ENCODE measurements around the gene CIDEC.

CIDEC gene

DNA sequence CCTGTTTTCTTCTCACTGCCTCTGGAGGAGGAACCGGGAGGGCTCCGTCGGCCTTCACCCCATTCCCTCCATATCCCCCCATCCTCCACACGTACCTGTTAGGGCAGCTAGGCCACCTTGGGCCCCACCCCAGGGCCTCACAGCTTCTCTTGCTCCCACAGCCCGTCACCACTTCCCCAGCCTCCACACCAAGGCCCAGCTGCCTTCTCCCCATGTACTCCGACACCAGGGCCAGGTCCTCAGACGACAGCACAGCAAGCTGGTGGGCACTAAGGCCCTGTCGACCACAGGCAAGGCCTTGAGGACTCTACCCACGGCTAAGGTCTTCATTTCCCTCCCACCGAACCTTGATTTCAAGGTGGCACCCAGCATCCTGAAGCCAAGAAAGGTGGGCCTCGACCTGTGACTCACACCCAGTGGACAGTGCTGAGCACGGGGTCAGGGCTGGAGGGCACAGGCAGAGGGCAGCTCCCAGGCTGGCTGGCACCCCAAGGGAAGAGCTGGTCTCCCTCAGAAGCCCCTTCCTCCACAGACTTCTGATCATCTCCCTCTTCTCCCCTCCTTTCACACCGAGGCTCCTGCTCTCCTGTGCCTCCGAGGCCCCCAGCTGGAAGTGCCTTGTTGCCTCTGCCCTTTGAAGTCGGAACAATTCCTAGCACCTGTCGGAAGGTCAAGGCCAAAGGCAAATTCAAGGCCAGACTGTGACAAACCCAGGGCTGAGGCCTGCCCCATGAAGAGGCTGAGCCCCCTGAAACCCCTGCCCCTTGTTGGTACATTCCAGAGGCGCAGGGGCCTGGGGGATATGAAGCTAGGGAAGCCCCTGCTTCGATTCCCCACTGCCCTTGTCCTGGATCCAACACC, 45.3 kb downstream of the CIDEC start:
- no peak for TF ChIP-seq EZH2phosphoT487 (IDR thresholded peaks at IDR 0.05; ENCODE audit: borderline replicate concordance)
- TF ChIP-seq, protein P1, sequence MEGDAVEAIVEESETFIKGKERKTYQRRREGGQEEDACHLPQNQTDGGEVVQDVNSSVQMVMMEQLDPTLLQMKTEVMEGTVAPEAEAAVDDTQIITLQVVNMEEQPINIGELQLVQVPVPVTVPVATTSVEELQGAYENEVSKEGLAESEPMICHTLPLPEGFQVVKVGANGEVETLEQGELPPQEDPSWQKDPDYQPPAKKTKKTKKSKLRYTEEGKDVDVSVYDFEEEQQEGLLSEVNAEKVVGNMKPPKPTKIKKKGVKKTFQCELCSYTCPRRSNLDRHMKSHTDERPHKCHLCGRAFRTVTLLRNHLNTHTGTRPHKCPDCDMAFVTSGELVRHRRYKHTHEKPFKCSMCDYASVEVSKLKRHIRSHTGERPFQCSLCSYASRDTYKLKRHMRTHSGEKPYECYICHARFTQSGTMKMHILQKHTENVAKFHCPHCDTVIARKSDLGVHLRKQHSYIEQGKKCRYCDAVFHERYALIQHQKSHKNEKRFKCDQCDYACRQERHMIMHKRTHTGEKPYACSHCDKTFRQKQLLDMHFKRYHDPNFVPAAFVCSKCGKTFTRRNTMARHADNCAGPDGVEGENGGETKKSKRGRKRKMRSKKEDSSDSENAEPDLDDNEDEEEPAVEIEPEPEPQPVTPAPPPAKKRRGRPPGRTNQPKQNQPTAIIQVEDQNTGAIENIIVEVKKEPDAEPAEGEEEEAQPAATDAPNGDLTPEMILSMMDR (conservative IDR thresholded peaks at IDR 0.05; ENCODE audit: low read length), result no peak
- no peak overlapping the region for H2AFZ ChIP-seq (ENCODE audit: low read length)
- H3K4me1 ChIP-seq (ENCODE audit: insufficient read depth, low read length, poor library complexity, severe bottlenecking), result peaks cover 14% of the 10 kb centered on the region
- H3K36me3 ChIP-seq (ENCODE audit: insufficient read depth, low read length), result peaks cover 36% of the 10 kb centered on the region; the same call in 1 of the 2 replicates
- no peaks in the 10 kb centered on the region for H3F3A ChIP-seq (ENCODE audit: low read depth)
- H3K27me3 ChIP-seq (ENCODE audit: insufficient read depth, low read length, poor library complexity, severe bottlenecking), result no peaks in the 10 kb centered on the region
- no peaks in the 10 kb centered on the region for H4K20me1 ChIP-seq (ENCODE audit: insufficient read depth, low read length, poor library complexity, severe bottlenecking)
- H3K4me3 ChIP-seq (ENCODE audit: low read length, poor library complexity, severe bottlenecking), result no peak overlapping the region
- H3K79me2 ChIP-seq (ENCODE audit: insufficient read depth, low read length), result no peaks in the 10 kb centered on the region
- H3K9ac ChIP-seq (ENCODE audit: low read depth, low read length, poor library complexity, severe bottlenecking), result no peak overlapping the region
- H3K9me3 ChIP-seq (ENCODE audit: insufficient read depth, low read depth, low read length), result no peaks in the 10 kb centered on the region
- no peaks in the 10 kb centered on the region for H3K9me2 ChIP-seq (replicated peaks; ENCODE audit: low read depth, low read length)
- no peak overlapping the region for H3K4me2 ChIP-seq (ENCODE audit: low read depth, low read length, poor library complexity, severe bottlenecking)

DNA sequence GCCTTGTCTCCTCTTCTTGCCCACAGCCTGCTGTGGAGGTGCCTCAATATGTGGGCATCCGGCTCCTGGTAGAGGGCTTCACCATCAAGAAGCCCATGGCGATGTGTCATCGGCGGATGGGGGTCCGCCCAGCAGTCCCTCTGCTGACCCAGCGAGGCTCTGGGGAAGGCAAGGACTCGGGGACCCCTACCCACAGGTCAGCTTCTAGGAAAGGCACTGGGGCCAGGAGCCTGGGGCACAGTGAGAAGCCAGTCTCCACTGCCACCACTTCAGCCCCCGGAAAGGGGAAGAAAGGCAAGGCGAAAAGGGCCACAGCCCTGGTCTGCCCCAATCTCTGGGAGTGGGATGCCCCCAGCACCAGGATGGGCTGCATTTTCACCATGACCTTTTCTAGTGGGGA, 47.0 kb downstream of the CIDEC start:
- Histone ChIP-seq H2AFZ (ENCODE audit: low read length) (no peak overlapping the region), H3K4me2 (ENCODE audit: low read depth, low read length, poor library complexity, severe bottlenecking) (no peak overlapping the region), H3K27me3 (ENCODE audit: insufficient read depth, low read length, poor library complexity, severe bottlenecking) (no peaks in the 10 kb centered on the region), H3K4me1 (ENCODE audit: insufficient read depth, low read length, poor library complexity, severe bottlenecking) (peaks cover 4% of the 10 kb centered on the region), H3K4me3 (ENCODE audit: low read length, poor library complexity, severe bottlenecking) (no peak overlapping the region), H3K9me3 (ENCODE audit: insufficient read depth, low read depth, low read length) (no peaks in the 10 kb centered on the region), H3K9ac (ENCODE audit: low read depth, low read length, poor library complexity, severe bottlenecking) (no peak overlapping the region), H3F3A (ENCODE audit: low read depth) (no peaks in the 10 kb centered on the region), H4K20me1 (ENCODE audit: insufficient read depth, low read length, poor library complexity, severe bottlenecking) (no peaks in the 10 kb centered on the region), H3K79me2 (ENCODE audit: insufficient read depth, low read length) (no peaks in the 10 kb centered on the region), H3K36me3 (ENCODE audit: insufficient read depth, low read length) (peaks cover 50% of the 10 kb centered on the region; the same call in 1 of the 2 replicates), H3K9me2 (replicated peaks; ENCODE audit: low read depth, low read length) (no peaks in the 10 kb centered on the region)
- TF ChIP-seq EZH2phosphoT487 (IDR thresholded peaks at IDR 0.05; ENCODE audit: borderline replicate concordance), result no peak
- TF ChIP-seq, protein P1 (conservative IDR thresholded peaks at IDR 0.05; ENCODE audit: low read length), result no peak

DNA sequence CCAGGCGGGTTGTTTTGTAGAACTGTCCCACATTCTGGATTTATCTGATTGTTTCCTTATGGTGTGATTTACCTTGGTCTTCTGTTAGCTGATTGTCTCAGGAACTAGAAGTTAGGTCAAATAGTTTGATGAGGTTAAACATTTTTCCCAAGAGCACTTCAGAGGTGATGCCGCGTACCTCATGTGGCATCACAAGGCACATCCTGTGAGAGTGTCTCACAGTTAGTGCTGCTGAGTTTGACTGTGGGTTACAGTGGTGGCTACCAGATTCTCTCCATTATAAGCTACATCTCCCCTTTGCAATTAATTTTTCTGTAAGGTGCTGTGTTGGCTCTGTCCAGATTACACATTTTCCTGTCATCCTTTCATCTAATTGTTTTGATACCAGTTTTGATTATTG, 48.8 kb downstream of the CIDEC start:
- no peak overlapping the region for H2AFZ ChIP-seq (ENCODE audit: low read length)
- H3K4me2 ChIP-seq (ENCODE audit: low read depth, low read length, poor library complexity, severe bottlenecking), result no peak overlapping the region
- H3K36me3 ChIP-seq (ENCODE audit: insufficient read depth, low read length), result peaks cover 50% of the 10 kb centered on the region; the same call in 1 of the 2 replicates
- no peak overlapping the region for H3K9ac ChIP-seq (ENCODE audit: low read depth, low read length, poor library complexity, severe bottlenecking)
- H3K79me2 ChIP-seq (ENCODE audit: insufficient read depth, low read length), result no peaks in the 10 kb centered on the region
- H3K9me2 ChIP-seq (replicated peaks; ENCODE audit: low read depth, low read length), result no peaks in the 10 kb centered on the region
- H3K4me1 ChIP-seq (ENCODE audit: insufficient read depth, low read length, poor library complexity, severe bottlenecking), result no peaks in the 10 kb centered on the region
- no peaks in the 10 kb centered on the region for H3K9me3 ChIP-seq (ENCODE audit: insufficient read depth, low read depth, low read length)
- TF ChIP-seq, protein P1 (conservative IDR thresholded peaks at IDR 0.05; ENCODE audit: low read length), result no peak
- TF ChIP-seq EZH2phosphoT487 (IDR thresholded peaks at IDR 0.05; ENCODE audit: borderline replicate concordance), result no peak
- H3K4me3 ChIP-seq (ENCODE audit: low read length, poor library complexity, severe bottlenecking), result no peak overlapping the region
- H3K27me3 ChIP-seq (ENCODE audit: insufficient read depth, low read length, poor library complexity, severe bottlenecking), result no peaks in the 10 kb centered on the region
- no peaks in the 10 kb centered on the region for H4K20me1 ChIP-seq (ENCODE audit: insufficient read depth, low read length, poor library complexity, severe bottlenecking)
- H3F3A ChIP-seq (ENCODE audit: low read depth), result no peaks in the 10 kb centered on the region

All from Loucy (cell line).